Pancreas (tissue), 10 donors: ENCODE results near the gene RPS6KB2. TPM values are rescaled to one million over a fixed set of nuclear protein-coding genes. Genes with fewer than 3 reads are reported as not detected.

Source experiments
- ATAC-seq, 4 donors: fragments of 200-7000 bp; cut with Tn5 transposase; one replicate each; pipeline versions ENCODE4 v1.8.0 to v1.9.1; 2020; ENCODE audit warnings: mild to moderate bottlenecking in 4 of 4, moderate library complexity in 4 of 4
- DNase-seq, 6 donors: peaks; one replicate each; pipeline ENCODE4 v3.0.0-alpha.2; 2020
- FAIRE-seq: peaks from 2 replicates; lab custom pipeline; 2012; peaks lifted over from hg19 to GRCh38; lab: Jason Lieb, UNC
- H3K27ac ChIP-seq, 4 donors: fragments of 200-600 bp; sonication (generic); 1 replicate in 3 of 4; 2 replicates in 1 of 4; pipeline versions ENCODE4 v1.5.0 to v1.8.0; 2020
- H3K27me3 ChIP-seq, 4 donors: fragments of 200-600 bp; one replicate each; pipeline ENCODE4 v1.8.0; 2021
- H3K36me3 ChIP-seq, 3 donors: fragments of 200-600 bp; sonication (generic) in 1 of 3; one replicate each; pipeline versions ENCODE4 v1.5.0 to v1.8.0; 2020 to 2021
- H3K4me1 ChIP-seq, 3 donors: fragments of 200-600 bp; one replicate each; pipeline ENCODE4 v1.8.0; 2021
- H3K4me3 ChIP-seq, 4 donors: fragments of 200-600 bp; sonication (generic) in 2 of 4; one replicate each; pipeline versions ENCODE4 v1.5.0 to v1.8.0; 2020 to 2021
- H3K9me3 ChIP-seq, 4 donors: fragments of 200-600 bp; one replicate each; pipeline ENCODE4 v1.8.0; 2021
- WGBS, 2 donors: extraction: QIAGEN DNeasy Blood & Tissue Kit; methylation state at CpG; one replicate each; pipeline ENCODE4 v1.1.7; 2013; 5-methylcytosine and 5-hydroxymethylcytosine counted together
- intact Hi-C, 3 donors: fragments of 100-400 bp; cut with DNase I; formaldehyde crosslinking; loops; one replicate each; pipeline versions ENCODE4 v1.11.1 to v1.14.2; 2022
- polyA plus RNA-seq, 2 donors: library from polyadenylated mRNA; stranded (reverse); fragments of 200-250 nt; gene quantifications; one replicate each; pipeline ENCODE4 v1.2.3, GENCODE V29; 2013
- total RNA-seq, 6 donors: library from RNA; stranded (reverse); fragmentation: NEBNext Ultra II Directional in 4 of 6; extraction: Animal tissue kit (Norgen Biotek cat#: 25700) in 4 of 6; gene quantifications; one replicate each; pipeline versions ENCODE4 v1.2.1 to v1.2.4, GENCODE V29; 2021 to 2023
- TF ChIP-seq, protein P1 (sequence below), 4 donors: fragments of 200-600 bp; sonication (generic) in 3 of 4; IDR thresholded peaks; one replicate each; pipeline versions ENCODE4 v1.5.0 to v1.8.0; 2021; ENCODE audit warnings: antibody characterized with exemption in 4 of 4
- donor health status: healthy with polysubstance abuse.
- donor health status: DM: no; HTN: no; CAD: no; lungs with moderate emphysema.
- donor health status: DM: no; HTN: no; CAD: no.
- donor health status: control.
- donor health status: control.
- donor health status: Bipolar disorder and iron deficiency.
- donor health status: DM: yes; HTN: yes; CAD: no.
- donor health status: DM: no; HTN: no; CAD: no.
- donor health status: DM: no; HTN: no; CAD: no.
- donor health status: DM: yes; HTN: yes; CAD: no.

The RPS6KB2 gene
- total and polyA plus RNA-seq, 8 donors: 17.6 to 71.6 (median 25.3) TPM

DNA sequence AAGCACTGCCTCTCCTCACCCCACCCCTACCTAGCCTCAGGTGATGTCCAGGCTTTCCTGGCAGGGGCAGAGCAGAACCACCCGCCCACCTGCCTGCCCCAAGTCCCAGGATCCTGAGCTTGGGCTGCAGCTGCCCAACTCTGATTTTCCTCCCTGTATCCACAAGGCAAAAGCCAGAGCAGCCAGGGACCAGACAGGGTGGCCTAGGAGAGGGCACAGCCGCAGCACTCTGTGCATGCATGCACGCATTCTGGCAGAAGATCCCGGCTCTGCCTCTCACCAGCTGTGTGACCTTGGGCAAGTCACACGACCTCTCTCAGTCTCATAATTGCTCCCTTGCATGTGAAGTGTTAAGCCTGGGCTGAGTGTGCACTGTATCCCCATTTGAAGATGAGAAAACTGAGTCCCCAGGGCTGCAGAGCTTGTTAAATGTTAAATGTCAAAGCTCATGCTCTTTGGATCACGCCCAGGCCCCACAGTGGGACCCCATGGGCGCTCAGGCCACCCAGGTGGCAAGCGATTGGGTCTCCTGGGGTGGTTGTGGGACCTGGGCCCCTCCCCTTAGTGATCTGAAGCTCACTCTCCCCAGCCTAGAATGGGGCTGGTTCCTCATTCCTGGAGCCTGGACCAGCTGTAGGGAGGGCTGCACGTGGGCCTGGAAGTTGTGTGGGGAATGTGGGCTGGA lies 15.7 kb upstream of the RPS6KB2 start:
- Histone ChIP-seq H3K27ac (no peak overlapping the region), H3K4me3 (no peak overlapping the region), H3K9me3 (no peaks in the 10 kb centered on the region), H3K27me3 (no peaks in the 10 kb centered on the region), H3K36me3 (no peaks in the 10 kb centered on the region), H3K4me1 (peaks cover 0 to 2% (median 0%) of the 10 kb centered on the region in 3 donors)
- intact Hi-C loops: loop anchor here in 1 of 3 donors (10.0 kb wide), 1 partner anchor 92 kb away; the partner anchor contains the start of genes CDK2AP2 and PITPNM1
- peak in 1 of 6 donors; percentile 68 for DNase-seq
- FAIRE-seq: no peak
- ATAC-seq: no peak
- 33 to 43% methylated on average over 9 of the region's 9 CpGs for WGBS, 2 donors
- TF ChIP-seq, protein P1, sequence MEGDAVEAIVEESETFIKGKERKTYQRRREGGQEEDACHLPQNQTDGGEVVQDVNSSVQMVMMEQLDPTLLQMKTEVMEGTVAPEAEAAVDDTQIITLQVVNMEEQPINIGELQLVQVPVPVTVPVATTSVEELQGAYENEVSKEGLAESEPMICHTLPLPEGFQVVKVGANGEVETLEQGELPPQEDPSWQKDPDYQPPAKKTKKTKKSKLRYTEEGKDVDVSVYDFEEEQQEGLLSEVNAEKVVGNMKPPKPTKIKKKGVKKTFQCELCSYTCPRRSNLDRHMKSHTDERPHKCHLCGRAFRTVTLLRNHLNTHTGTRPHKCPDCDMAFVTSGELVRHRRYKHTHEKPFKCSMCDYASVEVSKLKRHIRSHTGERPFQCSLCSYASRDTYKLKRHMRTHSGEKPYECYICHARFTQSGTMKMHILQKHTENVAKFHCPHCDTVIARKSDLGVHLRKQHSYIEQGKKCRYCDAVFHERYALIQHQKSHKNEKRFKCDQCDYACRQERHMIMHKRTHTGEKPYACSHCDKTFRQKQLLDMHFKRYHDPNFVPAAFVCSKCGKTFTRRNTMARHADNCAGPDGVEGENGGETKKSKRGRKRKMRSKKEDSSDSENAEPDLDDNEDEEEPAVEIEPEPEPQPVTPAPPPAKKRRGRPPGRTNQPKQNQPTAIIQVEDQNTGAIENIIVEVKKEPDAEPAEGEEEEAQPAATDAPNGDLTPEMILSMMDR (IDR thresholded peaks at IDR 0.05): no peak

- intact Hi-C loops: loop anchor here in 1 of 3 donors (10.0 kb wide), 1 partner anchor 91 kb away; the partner anchor contains the start of genes CDK2AP2 and PITPNM1
- Histone ChIP-seq H3K4me1 (peaks cover 0 to 2% (median 0%) of the 10 kb centered on the region in 3 donors), H3K36me3 (no peaks in the 10 kb centered on the region), H3K27me3 (no peaks in the 10 kb centered on the region), H3K27ac (no peak overlapping the region), H3K9me3 (no peaks in the 10 kb centered on the region), H3K4me3 (no peak overlapping the region)
- DNase-seq (no peak), ATAC-seq (no peak), FAIRE-seq (no peak)
- TF ChIP-seq, protein P1 (IDR thresholded peaks at IDR 0.05): no peak
- WGBS, 2 donors: 36 to 39% methylated on average over 2 of the region's 2 CpGs
Measured at GRCh38 chr11:67413266-67413849, 14.9 kb upstream of the RPS6KB2 start.

- DNase-seq (peak in 4 of 6 donors; percentile 46 to 86 (median 63)), FAIRE-seq (no peak), ATAC-seq (peak in 2 of 4 donors; percentile 18 to 34)
- no peaks in the 10 kb centered on the region for H3K36me3 ChIP-seq
- peak within 1 kb of the TSS; percentile 12 to 44 (median 28) for H3K4me3 ChIP-seq
- H3K27ac ChIP-seq: no peak within 1 kb of the TSS
- WGBS, 2 donors: 2 to 5% methylated on average over 22 to 67 of the region's 67 CpGs
- no peaks in the 10 kb centered on the region for H3K9me3 ChIP-seq
- intact Hi-C loops: loop anchor here in 1 of 3 donors (10.0 kb wide), 1 partner anchor 89 kb away; the partner anchor contains the start of genes CDK2AP2 and PITPNM1
- peaks cover 0 to 14% (median 13%) of the 10 kb centered on the region in 3 donors for H3K4me1 ChIP-seq
- TF ChIP-seq, protein P1 (IDR thresholded peaks at IDR 0.05): no peak
- H3K27me3 ChIP-seq: no peaks in the 10 kb centered on the region
Measured at GRCh38 chr11:67415501-67416304, 12.6 kb upstream of the RPS6KB2 start, which contains the start of gene CARNS1. Gene CARNS1, plus strand, starts transcription at chr11:67415678. Its CDS starts 522 bp downstream, at chr11:67416200.

DNA sequence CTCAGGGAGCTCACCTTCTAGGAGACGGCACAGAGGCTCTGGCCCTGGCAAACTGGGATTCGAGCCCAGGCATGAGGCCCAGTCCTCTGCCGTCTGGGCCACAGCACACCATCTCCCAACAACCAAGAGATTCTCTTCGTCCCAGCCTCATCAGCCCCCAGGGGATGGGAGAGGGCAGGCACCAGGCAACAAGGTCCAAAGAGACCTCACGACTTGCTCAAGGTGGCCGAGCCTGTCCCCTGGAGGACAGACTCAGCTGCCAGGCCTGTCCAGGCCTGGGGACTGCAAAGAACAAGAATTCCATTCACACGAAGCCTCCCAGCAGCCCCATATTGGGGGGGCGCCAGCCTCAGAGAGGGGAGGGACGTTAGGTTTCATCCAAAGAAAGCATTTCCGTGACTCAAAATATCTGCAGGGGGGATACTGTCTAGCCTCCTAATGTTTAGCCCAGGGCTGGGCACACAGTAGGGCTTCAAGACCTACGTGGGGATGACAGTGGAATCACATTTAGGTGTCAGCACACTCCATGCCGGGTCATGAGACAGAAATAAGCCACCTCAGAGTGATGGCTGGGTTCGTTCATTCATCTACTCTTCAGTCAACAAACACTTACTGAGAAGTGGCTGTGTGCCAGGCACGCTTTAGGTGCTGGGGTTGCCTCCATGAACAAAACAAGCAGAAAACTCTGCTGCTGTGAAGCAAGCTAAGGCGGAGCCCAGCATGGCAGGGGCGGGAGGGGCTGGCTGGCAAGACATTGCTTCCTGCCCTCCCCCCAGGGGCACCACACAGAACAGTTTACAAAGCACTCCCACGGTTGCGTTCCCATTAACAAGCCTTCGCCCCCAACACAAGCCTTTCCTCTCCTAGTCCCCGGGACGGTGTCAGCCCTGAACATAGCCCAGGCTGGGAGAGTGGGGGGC lies 11.6 kb upstream of the RPS6KB2 start:
- WGBS, 2 donors: 61 to 64% methylated on average over 19 to 21 of the region's 21 CpGs
- FAIRE-seq (no peak), ATAC-seq (no peak), DNase-seq (peak in 2 of 6 donors; percentile 68 to 74)
- TF ChIP-seq, protein P1 (IDR thresholded peaks at IDR 0.05): no peak
- no peaks in the 10 kb centered on the region for H3K36me3 ChIP-seq
- intact Hi-C loops: loop anchor here in 1 of 3 donors (10.0 kb wide), 1 partner anchor 88 kb away; the partner anchor contains the start of genes CDK2AP2 and PITPNM1
- peaks cover 0 to 14% (median 13%) of the 10 kb centered on the region in 3 donors for H3K4me1 ChIP-seq
- no peaks in the 10 kb centered on the region for H3K27me3 ChIP-seq
- H3K9me3 ChIP-seq: no peaks in the 10 kb centered on the region
- no peak overlapping the region for H3K4me3 ChIP-seq
- H3K27ac ChIP-seq: no peak overlapping the region
